Suprapubic skin (tissue), 4 donors: ENCODE data around the gene SDSL.

ENCODE experiments used
- POLR2A ChIP-seq, 2 donors: fragments of 450-650 bp; IDR thresholded peaks; one replicate each; pipeline ENCODE4 v1.6.1; 2017; ENCODE audit warnings: antibody characterized with exemption in 2 of 2, mild to moderate bottlenecking in 2 of 2, moderate library complexity in 2 of 2
- POLR2AphosphoS5 ChIP-seq, 3 donors: sonication (generic); formaldehyde crosslinking; IDR thresholded peaks; one replicate each; pipeline ENCODE4 v1.6.1; 2017; ENCODE audit warnings: antibody characterized with exemption in 3 of 3
- TF ChIP-seq, protein P1 (sequence below), 2 donors: fragments of 200-600 bp in 1 of 2; fragments of 450-650 bp in 1 of 2; sonication (generic) in 1 of 2; IDR thresholded peaks; one replicate each; pipeline ENCODE4 v1.5.1; 2016 to 2019; ENCODE audit warnings: antibody characterized with exemption in 2 of 2, mild to moderate bottlenecking in 1 of 2, moderate library complexity in 1 of 2

DNA sequence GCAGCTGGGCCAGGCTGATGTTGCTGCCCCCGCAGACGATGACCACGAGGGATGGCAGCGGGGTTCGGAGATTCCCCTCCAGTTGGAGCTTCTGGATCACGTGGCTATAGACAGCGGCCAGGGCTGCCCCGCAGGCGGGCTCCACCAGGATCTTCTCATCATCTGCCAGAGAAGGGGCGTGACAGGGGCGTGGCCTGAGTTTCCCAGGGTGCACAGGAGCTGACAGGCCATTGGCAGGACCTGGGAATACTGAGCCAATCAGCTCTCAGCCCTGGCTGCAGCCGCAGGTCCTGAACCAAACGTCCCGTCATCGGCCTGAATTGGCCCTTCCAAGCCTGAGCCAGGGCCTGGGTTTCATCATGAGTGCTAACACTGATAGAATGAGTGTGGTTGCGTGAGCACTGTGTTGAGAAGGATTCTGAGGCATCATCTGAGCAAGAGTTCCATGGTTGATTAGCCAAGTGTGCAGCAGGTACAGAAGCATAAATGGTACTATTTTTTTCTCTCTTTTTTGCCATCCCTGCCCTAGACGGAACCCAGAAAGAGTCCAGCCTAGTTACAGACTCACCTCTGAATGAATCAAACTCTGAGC lies 29.1 kb upstream of the SDSL start:
- TF ChIP-seq POLR2AphosphoS5 (IDR thresholded peaks at IDR 0.05) (no peak), POLR2A (IDR thresholded peaks at IDR 0.05) (no peak)
- TF ChIP-seq, protein P1, sequence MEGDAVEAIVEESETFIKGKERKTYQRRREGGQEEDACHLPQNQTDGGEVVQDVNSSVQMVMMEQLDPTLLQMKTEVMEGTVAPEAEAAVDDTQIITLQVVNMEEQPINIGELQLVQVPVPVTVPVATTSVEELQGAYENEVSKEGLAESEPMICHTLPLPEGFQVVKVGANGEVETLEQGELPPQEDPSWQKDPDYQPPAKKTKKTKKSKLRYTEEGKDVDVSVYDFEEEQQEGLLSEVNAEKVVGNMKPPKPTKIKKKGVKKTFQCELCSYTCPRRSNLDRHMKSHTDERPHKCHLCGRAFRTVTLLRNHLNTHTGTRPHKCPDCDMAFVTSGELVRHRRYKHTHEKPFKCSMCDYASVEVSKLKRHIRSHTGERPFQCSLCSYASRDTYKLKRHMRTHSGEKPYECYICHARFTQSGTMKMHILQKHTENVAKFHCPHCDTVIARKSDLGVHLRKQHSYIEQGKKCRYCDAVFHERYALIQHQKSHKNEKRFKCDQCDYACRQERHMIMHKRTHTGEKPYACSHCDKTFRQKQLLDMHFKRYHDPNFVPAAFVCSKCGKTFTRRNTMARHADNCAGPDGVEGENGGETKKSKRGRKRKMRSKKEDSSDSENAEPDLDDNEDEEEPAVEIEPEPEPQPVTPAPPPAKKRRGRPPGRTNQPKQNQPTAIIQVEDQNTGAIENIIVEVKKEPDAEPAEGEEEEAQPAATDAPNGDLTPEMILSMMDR (IDR thresholded peaks at IDR 0.05) = no peak
